Measurements from ENCODE around the gene COX18.

DNA sequence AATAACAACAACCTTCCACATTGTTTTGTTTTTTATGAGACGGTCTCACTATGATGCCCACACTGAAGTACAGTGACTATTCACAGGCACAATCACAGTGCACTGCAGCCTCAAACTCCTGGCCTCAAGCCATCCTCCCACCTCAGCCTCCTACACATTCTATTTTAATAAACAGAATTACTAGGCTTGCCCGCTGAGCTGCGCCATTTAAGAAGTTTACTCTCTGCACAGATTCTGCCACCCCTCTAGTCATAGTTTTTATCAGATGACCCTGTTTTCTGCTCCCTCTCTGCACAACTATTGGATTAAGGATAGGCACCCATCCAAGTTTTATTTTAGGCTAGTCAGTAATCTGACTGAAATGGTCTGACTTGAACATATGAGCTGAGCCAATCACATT, 11.3 kb upstream of the COX18 start:
- TF ChIP-seq, protein P1, sequence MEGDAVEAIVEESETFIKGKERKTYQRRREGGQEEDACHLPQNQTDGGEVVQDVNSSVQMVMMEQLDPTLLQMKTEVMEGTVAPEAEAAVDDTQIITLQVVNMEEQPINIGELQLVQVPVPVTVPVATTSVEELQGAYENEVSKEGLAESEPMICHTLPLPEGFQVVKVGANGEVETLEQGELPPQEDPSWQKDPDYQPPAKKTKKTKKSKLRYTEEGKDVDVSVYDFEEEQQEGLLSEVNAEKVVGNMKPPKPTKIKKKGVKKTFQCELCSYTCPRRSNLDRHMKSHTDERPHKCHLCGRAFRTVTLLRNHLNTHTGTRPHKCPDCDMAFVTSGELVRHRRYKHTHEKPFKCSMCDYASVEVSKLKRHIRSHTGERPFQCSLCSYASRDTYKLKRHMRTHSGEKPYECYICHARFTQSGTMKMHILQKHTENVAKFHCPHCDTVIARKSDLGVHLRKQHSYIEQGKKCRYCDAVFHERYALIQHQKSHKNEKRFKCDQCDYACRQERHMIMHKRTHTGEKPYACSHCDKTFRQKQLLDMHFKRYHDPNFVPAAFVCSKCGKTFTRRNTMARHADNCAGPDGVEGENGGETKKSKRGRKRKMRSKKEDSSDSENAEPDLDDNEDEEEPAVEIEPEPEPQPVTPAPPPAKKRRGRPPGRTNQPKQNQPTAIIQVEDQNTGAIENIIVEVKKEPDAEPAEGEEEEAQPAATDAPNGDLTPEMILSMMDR (IDR thresholded peaks at IDR 0.05): no peak
- TF ChIP-seq POLR2A (IDR thresholded peaks at IDR 0.05): no peak
- no peak for TF ChIP-seq POLR2AphosphoS5 (IDR thresholded peaks at IDR 0.05)
